Choroid plexus epithelial cell (primary cell): Measurements from ENCODE around the gene ARHGEF6.
A peak's percentile ranks its signal among the peaks of the same experiment; 100 is the strongest.

Source experiments
- DNase-seq: peaks from one replicate; pipeline ENCODE4 v3.0.0-alpha.2; 2010; ENCODE audit warnings: low read depth
- H3K4me3 ChIP-seq: 2 replicates; pipeline ENCODE4 v1.5.1; 2011; ENCODE audit warnings: low read depth, mild to moderate bottlenecking, control low read depth, low read length, moderate library complexity
- CTCF ChIP-seq: conservative IDR thresholded peaks from 2 replicates; pipeline ENCODE4 v1.5.1; 2011; ENCODE audit warnings: low read depth, mild to moderate bottlenecking, control low read depth, inconsistent platforms, low read length, moderate library complexity

ARHGEF6 gene

GRCh38 chrX:136819031-136819703, 38.4 kb upstream of the ARHGEF6 start:
- no peak for DNase-seq
- no peak overlapping the region for H3K4me3 ChIP-seq
- no peak for TF ChIP-seq CTCF

- TF ChIP-seq CTCF, result no peak
- DNase-seq, result peak; percentile 49
- no peak overlapping the region for H3K4me3 ChIP-seq
Observed at GRCh38 chrX:136816975-136817374, 36.2 kb upstream of the ARHGEF6 start.

- no peak for DNase-seq
- H3K4me3 ChIP-seq, result no peak overlapping the region
- TF ChIP-seq CTCF, result no peak
Observed at GRCh38 chrX:136814847-136815750, 34.4 kb upstream of the ARHGEF6 start.

GRCh38 chrX:136812286-136812685, 31.6 kb upstream of the ARHGEF6 start:
- no peak for TF ChIP-seq CTCF
- peak; percentile 66 for DNase-seq
- no peak overlapping the region for H3K4me3 ChIP-seq

- no peak overlapping the region for H3K4me3 ChIP-seq
- DNase-seq, result no peak
- TF ChIP-seq CTCF, result no peak
Observed at GRCh38 chrX:136810493-136810892, 29.8 kb upstream of the ARHGEF6 start.

- H3K4me3 ChIP-seq, result no peak overlapping the region
- DNase-seq, result no peak
- no peak for TF ChIP-seq CTCF
Observed at GRCh38 chrX:136806891-136807410, 26.2 kb upstream of the ARHGEF6 start.
